NCI-H1694 treated with DMSO at 0.1 percent for 48 hours (cell line): Measurements from ENCODE around the gene TBX2.

Source experiments
- DNase-seq: peaks from one replicate; lab custom pipeline; 2025; lab: John Stamatoyannopoulos, UW

Gene TBX2

GRCh38 chr17:61453566-61454380, 54.1 kb downstream of the TBX2 start:
- DNase-seq, result no peak

GRCh38 chr17:61454381-61455323, 55.0 kb downstream of the TBX2 start:
- no peak for DNase-seq

GRCh38 chr17:61455324-61456060, 55.8 kb downstream of the TBX2 start:
- DNase-seq, result no peak

- DNase-seq, result no peak
These were observed 56.5 kb downstream of the TBX2 start for GRCh38 chr17:61456061-61456681.

- DNase-seq, result no peak
These were observed 57.1 kb downstream of the TBX2 start for GRCh38 chr17:61456688-61457225.

GRCh38 chr17:61457226-61457983, 57.8 kb downstream of the TBX2 start:
- no peak for DNase-seq

- DNase-seq, result no peak
These were observed 58.4 kb downstream of the TBX2 start for GRCh38 chr17:61458000-61458399.

- DNase-seq, result no peak
These were observed 58.9 kb downstream of the TBX2 start for GRCh38 chr17:61458421-61459141.
